HEK293T (cell line): Measurements from ENCODE around the gene BORA.

Experiments
- ARNT ChIP-seq: fragments of 450-650 bp; IDR thresholded peaks from 2 replicates; pipeline ENCODE4 v1.6.1; 2017; ENCODE audit warnings: mild to moderate bottlenecking
- BHLHE40 ChIP-seq: fragments of 450-650 bp; IDR thresholded peaks from 2 replicates; pipeline ENCODE4 v1.6.1; 2016; ENCODE audit warnings: mild to moderate bottlenecking, moderate library complexity, borderline replicate concordance
- ELF4 ChIP-seq: fragments of 450-650 bp; IDR thresholded peaks from 2 replicates; pipeline ENCODE4 v1.6.1; 2017; ENCODE audit warnings: antibody characterized with exemption
- FOXA1 ChIP-seq: fragments of 450-650 bp; IDR thresholded peaks from 2 replicates; pipeline ENCODE4 v1.6.1; 2016; ENCODE audit warnings: mild to moderate bottlenecking
- FOXK2 ChIP-seq: fragments of 450-650 bp; IDR thresholded peaks from 2 replicates; pipeline ENCODE4 v1.6.1; 2016; ENCODE audit warnings: mild to moderate bottlenecking
- FOXM1 ChIP-seq: fragments of 450-650 bp; IDR thresholded peaks from 2 replicates; pipeline ENCODE4 v1.6.1; 2017; ENCODE audit warnings: mild to moderate bottlenecking, borderline replicate concordance
- HDGF ChIP-seq: fragments of 450-650 bp; IDR thresholded peaks from 2 replicates; pipeline ENCODE4 v1.6.1; 2017; ENCODE audit warnings: antibody characterized with exemption, borderline replicate concordance
- L3MBTL2 ChIP-seq: fragments of 450-650 bp; conservative IDR thresholded peaks from 2 replicates; pipeline ENCODE4 v1.6.1; 2016; ENCODE audit warnings: mild to moderate bottlenecking
- NFRKB ChIP-seq: fragments of 450-650 bp; IDR thresholded peaks from 2 replicates; pipeline ENCODE4 v1.6.1; 2016; ENCODE audit warnings: mild to moderate bottlenecking, moderate library complexity
- SP1 ChIP-seq: fragments of 450-650 bp; IDR thresholded peaks from 2 replicates; pipeline ENCODE4 v1.6.1; 2017
- SUZ12 ChIP-seq: fragments of 450-650 bp; IDR thresholded peaks from 2 replicates; pipeline ENCODE4 v1.6.1; 2016; ENCODE audit warnings: mild to moderate bottlenecking
- TARDBP ChIP-seq: fragments of 450-650 bp; IDR thresholded peaks from 2 replicates; pipeline ENCODE4 v1.6.1; 2016
- ZNF384 ChIP-seq: fragments of 450-650 bp; IDR thresholded peaks from 2 replicates; pipeline ENCODE4 v1.6.1; 2016
- TF ChIP-seq, protein P1 (sequence below): fragments of 450-650 bp; IDR thresholded peaks from 2 replicates; pipeline ENCODE4 v1.6.1; 2016

DNA sequence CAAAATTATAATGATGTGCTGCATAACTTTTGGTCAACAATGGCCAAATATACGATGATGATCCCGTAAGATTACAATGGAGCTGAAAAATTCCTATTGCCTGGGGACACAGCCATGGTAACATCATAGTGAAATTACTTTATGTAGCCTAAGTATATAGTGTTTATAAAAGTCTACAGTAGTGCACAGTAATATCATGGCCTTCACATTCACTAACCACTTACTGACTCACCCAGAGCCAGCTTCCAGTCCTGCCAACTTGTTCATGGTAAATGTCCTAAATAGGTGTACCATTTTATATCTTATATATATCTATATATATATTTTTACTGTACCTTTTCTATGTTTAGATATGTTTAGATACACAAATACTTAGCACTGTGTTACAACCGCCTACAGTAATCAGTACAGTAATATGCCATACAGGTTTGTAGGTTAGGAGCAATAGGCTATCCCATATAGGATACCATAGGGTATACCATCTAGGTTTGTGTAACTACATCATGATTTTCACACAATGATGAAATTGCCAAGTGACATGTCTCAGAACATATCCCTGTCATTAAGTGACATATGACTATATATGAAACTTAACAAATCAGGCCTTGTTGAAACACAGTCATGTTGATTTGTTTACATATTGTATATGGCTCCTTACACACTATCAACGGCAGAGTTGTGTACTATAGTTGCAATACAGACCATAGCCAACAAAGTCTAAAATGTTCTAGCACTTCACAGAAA lies 30.2 kb downstream of the BORA start:
- no peak for TF ChIP-seq ELF4
- no peak for TF ChIP-seq SP1
- TF ChIP-seq FOXA1 = no peak
- no peak for TF ChIP-seq HDGF
- no peak for TF ChIP-seq FOXM1
- TF ChIP-seq FOXK2 = no peak
- no peak for TF ChIP-seq ARNT
- no peak for TF ChIP-seq BHLHE40
- no peak for TF ChIP-seq L3MBTL2
- no peak for TF ChIP-seq NFRKB
- TF ChIP-seq TARDBP = no peak
- TF ChIP-seq, protein P1, sequence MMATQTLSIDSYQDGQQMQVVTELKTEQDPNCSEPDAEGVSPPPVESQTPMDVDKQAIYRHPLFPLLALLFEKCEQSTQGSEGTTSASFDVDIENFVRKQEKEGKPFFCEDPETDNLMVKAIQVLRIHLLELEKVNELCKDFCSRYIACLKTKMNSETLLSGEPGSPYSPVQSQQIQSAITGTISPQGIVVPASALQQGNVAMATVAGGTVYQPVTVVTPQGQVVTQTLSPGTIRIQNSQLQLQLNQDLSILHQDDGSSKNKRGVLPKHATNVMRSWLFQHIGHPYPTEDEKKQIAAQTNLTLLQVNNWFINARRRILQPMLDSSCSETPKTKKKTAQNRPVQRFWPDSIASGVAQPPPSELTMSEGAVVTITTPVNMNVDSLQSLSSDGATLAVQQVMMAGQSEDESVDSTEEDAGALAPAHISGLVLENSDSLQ = no peak
- TF ChIP-seq SUZ12 = no peak
- TF ChIP-seq ZNF384 = no peak
